ENCODE measurements around the gene PHRF1. TPM values are rescaled to one million over a fixed set of nuclear protein-coding genes. Genes with fewer than 3 reads are reported as not detected.

The PHRF1 gene
- total RNA-seq, 4 donors from 2014 or later, result 18.3 to 31.0 (median 19.3) TPM

DNA sequence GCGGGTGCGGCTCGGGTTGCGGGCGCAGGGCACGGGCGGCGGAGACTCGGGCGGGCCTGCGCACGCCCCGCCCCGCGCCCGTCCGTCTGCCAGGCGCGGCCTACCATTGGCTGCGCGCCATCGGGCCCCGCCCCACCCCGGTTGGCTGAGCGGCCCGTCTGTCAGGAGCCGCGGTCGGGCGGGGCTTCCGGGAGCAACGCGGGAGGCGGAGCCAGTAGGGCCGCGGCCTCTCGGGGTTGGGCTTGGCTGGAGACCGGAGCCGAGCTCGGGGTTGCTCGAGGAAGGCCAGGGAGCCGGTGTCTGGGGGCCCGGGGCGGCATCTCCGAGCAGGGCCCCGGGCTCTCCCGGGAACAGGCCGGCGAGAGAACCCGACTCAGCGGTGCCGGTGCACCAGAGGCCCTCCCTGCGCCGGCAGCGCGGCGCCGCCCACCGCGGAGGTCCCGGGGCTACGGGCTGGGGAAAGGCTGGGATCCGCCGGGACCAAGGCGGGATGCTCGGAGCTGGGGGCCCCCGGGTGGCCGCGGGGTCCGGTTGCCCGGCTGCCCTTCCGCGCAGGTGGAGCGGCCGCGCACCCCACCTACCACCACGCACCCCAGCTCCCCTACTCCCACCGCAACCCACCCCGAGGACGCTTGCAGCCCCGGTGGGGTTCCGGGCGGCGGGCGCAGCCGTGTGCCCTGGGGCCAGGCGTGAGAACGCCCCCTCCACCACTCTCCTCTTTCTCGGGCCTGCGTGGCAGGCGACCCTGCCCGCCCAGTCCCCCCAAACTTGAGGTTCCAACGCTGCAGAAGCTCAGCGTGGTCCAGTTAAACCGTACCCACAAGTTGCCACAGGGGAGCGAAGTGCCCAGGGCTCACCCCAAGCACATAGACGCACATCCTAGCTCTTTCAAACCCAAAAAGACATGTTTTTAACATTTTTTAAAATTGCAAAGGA is 40.5 kb upstream of the PHRF1 start, which contains the start of gene HRAS:
Gene HRAS, minus strand, starts transcription at position 58 of the 936 bp plus-strand sequence.
- peaks cover 18 to 37% of the 10 kb centered on the region in 2 donors for H3K4me1 ChIP-seq
- peaks cover 17 to 20% of the 10 kb centered on the region in 2 donors for H3K36me3 ChIP-seq
- intact Hi-C loops (cut with DNase I), result no loop called here
- H3K9me3 ChIP-seq, result no peaks in the 10 kb centered on the region
- TF ChIP-seq, protein P1, sequence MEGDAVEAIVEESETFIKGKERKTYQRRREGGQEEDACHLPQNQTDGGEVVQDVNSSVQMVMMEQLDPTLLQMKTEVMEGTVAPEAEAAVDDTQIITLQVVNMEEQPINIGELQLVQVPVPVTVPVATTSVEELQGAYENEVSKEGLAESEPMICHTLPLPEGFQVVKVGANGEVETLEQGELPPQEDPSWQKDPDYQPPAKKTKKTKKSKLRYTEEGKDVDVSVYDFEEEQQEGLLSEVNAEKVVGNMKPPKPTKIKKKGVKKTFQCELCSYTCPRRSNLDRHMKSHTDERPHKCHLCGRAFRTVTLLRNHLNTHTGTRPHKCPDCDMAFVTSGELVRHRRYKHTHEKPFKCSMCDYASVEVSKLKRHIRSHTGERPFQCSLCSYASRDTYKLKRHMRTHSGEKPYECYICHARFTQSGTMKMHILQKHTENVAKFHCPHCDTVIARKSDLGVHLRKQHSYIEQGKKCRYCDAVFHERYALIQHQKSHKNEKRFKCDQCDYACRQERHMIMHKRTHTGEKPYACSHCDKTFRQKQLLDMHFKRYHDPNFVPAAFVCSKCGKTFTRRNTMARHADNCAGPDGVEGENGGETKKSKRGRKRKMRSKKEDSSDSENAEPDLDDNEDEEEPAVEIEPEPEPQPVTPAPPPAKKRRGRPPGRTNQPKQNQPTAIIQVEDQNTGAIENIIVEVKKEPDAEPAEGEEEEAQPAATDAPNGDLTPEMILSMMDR (IDR thresholded peaks at IDR 0.05), result no peak
- TF ChIP-seq POLR2A (IDR thresholded peaks at IDR 0.05), result peak in 1 of 2 donors; percentile 82
- H3K27me3 ChIP-seq, result no peaks in the 10 kb centered on the region
- WGBS, 2 donors, result 6 to 14% methylated on average over 13 to 30 of the region's 97 CpGs
- peak within 1 kb of the TSS; percentile 28 to 89 (median 61) for H3K27ac ChIP-seq
- peak within 1 kb of the TSS; percentile 30 to 81 (median 63) for H3K4me3 ChIP-seq (replicated peaks in 1 of 3)
- DNase-seq, result peak; percentile 95

- H3K27me3 ChIP-seq, result no peaks in the 10 kb centered on the region
- peak in 1 of 2 donors; percentile 30 for TF ChIP-seq POLR2A (IDR thresholded peaks at IDR 0.05)
- TF ChIP-seq, protein P1 (IDR thresholded peaks at IDR 0.05), result no peak
- H3K4me1 ChIP-seq, result peaks cover 18 to 37% of the 10 kb centered on the region in 2 donors
- H3K4me3 ChIP-seq (replicated peaks in 1 of 3), result peak within 1 kb of the TSS in 2 of 3 donors; percentile 14 to 39
- H3K27ac ChIP-seq, result peak within 1 kb of the TSS in 2 of 3 donors; percentile 30 to 56
- H3K9me3 ChIP-seq, result no peaks in the 10 kb centered on the region
- H3K36me3 ChIP-seq, result peaks cover 13% of the 10 kb centered on the region in 2 donors
- WGBS, 2 donors, result 1 to 3% methylated on average over 21 to 31 of the region's 93 CpGs
- intact Hi-C loops (cut with DNase I), result no loop called here
- DNase-seq, result peak; percentile 86 to 91
These were observed 39.2 kb upstream of the PHRF1 start, which contains the start of gene LRRC56 for GRCh38 chr11:536841-537621. LRRC56 (plus strand) TSS chr11:537527; CDS start chr11:540685, 3,158 bp downstream.

- peak overlapping the region in 1 of 3 donors; percentile 39 for H3K4me3 ChIP-seq (replicated peaks in 1 of 3)
- no peak for DNase-seq
- TF ChIP-seq, protein P1 (IDR thresholded peaks at IDR 0.05), result no peak
- TF ChIP-seq POLR2A (IDR thresholded peaks at IDR 0.05), result no peak
- H3K4me1 ChIP-seq, result peaks cover 18 to 33% of the 10 kb centered on the region in 2 donors
- WGBS, 2 donors, result 42 to 46% methylated on average over 9 to 19 of the region's 19 CpGs
- peaks cover 5 to 6% of the 10 kb centered on the region in 2 donors for H3K36me3 ChIP-seq
- intact Hi-C loops (cut with DNase I), result no loop called here
- H3K27ac ChIP-seq, result peak overlapping the region in 1 of 3 donors; percentile 56
- H3K27me3 ChIP-seq, result no peaks in the 10 kb centered on the region
- no peaks in the 10 kb centered on the region for H3K9me3 ChIP-seq
These were observed 38.4 kb upstream of the PHRF1 start for GRCh38 chr11:537622-538430.

- Histone ChIP-seq H3K4me1 (peaks cover 18 to 33% of the 10 kb centered on the region in 2 donors), H3K9me3 (no peaks in the 10 kb centered on the region), H3K4me3 (replicated peaks in 1 of 3) (no peak overlapping the region), H3K27me3 (no peaks in the 10 kb centered on the region), H3K36me3 (no peaks in the 10 kb centered on the region), H3K27ac (no peak overlapping the region)
- intact Hi-C loops (cut with DNase I), result no loop called here
- 93 to 95% methylated on average over 20 of the region's 20 CpGs for WGBS, 2 donors
- no peak for TF ChIP-seq POLR2A (IDR thresholded peaks at IDR 0.05)
- TF ChIP-seq, protein P1 (IDR thresholded peaks at IDR 0.05), result no peak
- no peak for DNase-seq
These were observed 37.7 kb upstream of the PHRF1 start for GRCh38 chr11:538431-539051.
